Right lobe of liver (tissue), 6 donors: Measurements from ENCODE around the gene CAST. TPM values are rescaled to one million over a fixed set of nuclear protein-coding genes. Genes with fewer than 3 reads are reported as not detected.
A peak's percentile ranks its signal among the peaks of the same experiment; 100 is the strongest.

Experiments used
- ATAC-seq, 4 donors: fragments of 200-7000 bp; cut with Tn5 transposase; one replicate each; pipeline ENCODE4 v1.9.1; 2020; ENCODE audit warnings: mild to moderate bottlenecking in 4 of 4, moderate library complexity in 4 of 4
- DNase-seq, 3 donors: peaks; one replicate each; pipeline ENCODE4 v3.0.0-alpha.2; 2020
- H3K27ac ChIP-seq, 3 donors: fragments of 200-600 bp; one replicate each; pipeline ENCODE4 v1.8.0; 2022
- H3K27me3 ChIP-seq, 2 donors: fragments of 200-600 bp; one replicate each; pipeline ENCODE4 v1.8.0; 2022
- H3K36me3 ChIP-seq, 4 donors: fragments of 200-600 bp; sonication (generic) in 1 of 4; one replicate each; pipeline versions ENCODE4 v1.5.1 to v1.8.0; 2017 to 2022; ENCODE audit warnings: control low read depth in 1 of 4
- H3K4me1 ChIP-seq, 4 donors: fragments of 200-600 bp; sonication (generic) in 1 of 4; one replicate each; pipeline versions ENCODE4 v1.5.1 to v1.8.0; 2017 to 2022; ENCODE audit warnings: control low read depth in 1 of 4
- H3K4me3 ChIP-seq, 3 donors: fragments of 200-600 bp; one replicate each; pipeline ENCODE4 v1.8.0; 2022
- H3K9me3 ChIP-seq, 4 donors: fragments of 200-600 bp; sonication (generic) in 1 of 4; one replicate each; pipeline versions ENCODE4 v1.5.1 to v1.8.0; 2017 to 2022; ENCODE audit warnings: control low read depth in 1 of 4
- CTCF ChIP-seq, 4 donors: fragments of 200-600 bp in 3 of 4; fragments of 450-650 bp in 1 of 4; IDR thresholded peaks; one replicate each; pipeline versions ENCODE4 v1.5.1 to v1.8.0; 2016 to 2022; ENCODE audit warnings: antibody characterized with exemption in 4 of 4, mild to moderate bottlenecking in 2 of 4
- POLR2A ChIP-seq: fragments of 450-650 bp; IDR thresholded peaks from one replicate; pipeline ENCODE4 v1.6.1; 2017; ENCODE audit warnings: antibody characterized with exemption, mild to moderate bottlenecking
- WGBS: methylation state at CpG from one replicate; pipeline ENCODE4 v1.1.6; 2018; ENCODE audit warnings: low coverage, low lambda C conversion rate; ENCODE audit not compliant: insufficient coverage; ENCODE audit errors: missing lambda C conversion rate; 5-methylcytosine and 5-hydroxymethylcytosine counted together
- intact Hi-C, 2 donors: fragments of 100-400 bp; cut with DNase I; formaldehyde crosslinking; loops; one replicate each; pipeline versions ENCODE4 v1.11.2 to v1.14.1; 2022
- total RNA-seq, 6 experiments: library from RNA; depleted of rRNA in 2 of 6; stranded (reverse); fragments of >200 nt in 2 of 6; fragmentation: NEBNext Ultra II Directional in 3 of 6; extraction: Animal tissue kit (Norgen Biotek cat#: 25700) in 3 of 6; gene quantifications; one replicate each; pipeline versions ENCODE4 v1.1.0 to v1.2.4, GENCODE V29; 2016 to 2023
- donor health status: DM: no; HTN: yes; CAD: no.
- donor health status: DM: no; HTN: no; CAD: no.
- donor health status: DM: no; HTN: no; CAD: no.
- donor health status: DM: no; HTN: yes; CAD: no.
- donor health status: DM: no; HTN: yes; CAD: no.

Gene CAST
- total RNA-seq, 6 experiments from 2014 or later = 86.8 to 187 (median 123) TPM

DNA sequence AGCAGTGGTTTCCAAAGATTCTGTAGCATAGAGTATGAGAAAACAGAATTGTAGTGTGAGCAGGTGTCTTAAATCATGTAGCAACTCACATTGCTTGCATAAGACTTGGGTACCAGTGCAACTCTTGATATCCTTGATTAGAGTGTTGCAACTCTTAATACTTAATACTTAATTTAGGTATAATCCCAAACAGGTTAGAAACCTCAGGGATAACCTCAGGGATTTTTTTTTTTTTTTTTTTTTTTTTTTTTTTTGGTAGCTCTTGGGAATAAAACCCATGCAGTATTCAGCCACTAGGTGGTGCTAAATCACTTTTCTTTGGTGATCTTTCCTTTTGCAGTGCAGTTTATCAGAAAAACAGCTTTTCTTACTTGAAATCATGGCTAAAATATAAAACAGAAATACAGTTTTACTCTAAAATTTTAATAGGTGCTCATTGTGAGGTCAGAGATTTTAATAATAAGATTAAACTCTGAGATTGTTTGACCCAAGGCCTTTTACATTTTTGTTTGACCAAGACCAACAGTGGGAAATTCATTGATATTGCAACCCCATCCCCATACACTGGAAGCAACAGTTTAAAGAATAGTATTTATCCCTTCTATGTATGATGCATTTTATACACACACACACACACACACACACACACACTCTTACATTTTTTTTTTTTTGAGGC lies 90.3 kb downstream of the CAST start:
- no peak overlapping the region for H3K27ac ChIP-seq
- no peak overlapping the region for H3K4me3 ChIP-seq
- DNase-seq (no peak), ATAC-seq (peak in 3 of 4 donors; percentile 44 to 64 (median 60))
- TF ChIP-seq CTCF (IDR thresholded peaks at IDR 0.05) (peak; percentile 38 to 75 (median 70)), POLR2A (no peak)
- no peaks in the 10 kb centered on the region for H3K4me1 ChIP-seq
- H3K9me3 ChIP-seq = no peaks in the 10 kb centered on the region
- intact Hi-C loops = no loop called here
- no peaks in the 10 kb centered on the region for H3K27me3 ChIP-seq
- peaks cover 0 to 76% (median 39%) of the 10 kb centered on the region in 4 donors for H3K36me3 ChIP-seq

DNA sequence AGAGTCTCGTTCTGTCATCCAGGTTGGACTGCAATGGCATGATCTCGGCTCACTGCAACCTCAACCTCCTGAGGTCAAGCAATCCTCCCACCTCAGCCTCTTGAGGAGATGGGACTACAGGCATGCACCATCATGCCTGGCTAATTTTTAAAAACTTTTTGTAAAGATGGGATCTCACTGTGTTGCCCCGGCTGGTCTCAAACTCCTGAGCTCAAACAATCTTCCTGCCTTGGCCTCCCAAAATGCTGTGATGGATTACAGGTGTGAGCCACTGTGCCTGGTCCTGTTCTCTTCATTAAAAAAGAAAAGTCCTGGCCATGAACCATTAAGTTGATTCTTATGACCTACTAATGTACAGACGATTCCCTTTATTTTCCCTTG lies 90.8 kb downstream of the CAST start:
- Histone ChIP-seq H3K27me3 (no peaks in the 10 kb centered on the region), H3K9me3 (no peaks in the 10 kb centered on the region), H3K36me3 (peaks cover 0 to 76% (median 39%) of the 10 kb centered on the region in 4 donors), H3K4me1 (no peaks in the 10 kb centered on the region), H3K4me3 (no peak overlapping the region), H3K27ac (no peak overlapping the region)
- no peak for DNase-seq
- no peak for ATAC-seq
- TF ChIP-seq POLR2A (no peak), CTCF (IDR thresholded peaks at IDR 0.05) (no peak)
- WGBS = 89% methylated on average over 4 of the region's 4 CpGs
- intact Hi-C loops = no loop called here

DNA sequence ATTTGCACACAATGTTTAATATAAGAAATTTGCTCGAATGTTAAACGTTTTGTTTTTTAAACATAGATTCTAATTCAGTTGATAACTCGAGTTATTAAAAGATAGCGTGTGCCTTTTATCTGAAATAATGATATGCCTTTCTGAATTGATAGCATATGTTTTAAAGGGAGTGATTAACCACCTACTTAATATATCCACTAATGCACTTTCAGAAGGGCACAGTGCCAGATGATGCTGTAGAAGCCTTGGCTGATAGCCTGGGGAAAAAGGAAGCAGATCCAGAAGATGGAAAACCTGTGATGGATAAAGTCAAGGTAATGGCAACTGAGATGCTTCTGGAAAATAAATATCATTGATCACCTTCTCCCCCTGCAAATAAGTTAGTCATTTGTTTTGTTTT lies 91.7 kb downstream of the CAST start:
- no peaks in the 10 kb centered on the region for H3K27me3 ChIP-seq
- intact Hi-C loops = no loop called here
- no peak overlapping the region for H3K27ac ChIP-seq
- no peaks in the 10 kb centered on the region for H3K9me3 ChIP-seq
- WGBS = 41% methylated on average over 4 of the region's 4 CpGs
- H3K36me3 ChIP-seq = peaks cover 0 to 76% (median 40%) of the 10 kb centered on the region in 4 donors
- ATAC-seq = no peak
- H3K4me3 ChIP-seq = no peak overlapping the region
- DNase-seq = no peak
- H3K4me1 ChIP-seq = no peaks in the 10 kb centered on the region
- TF ChIP-seq CTCF (IDR thresholded peaks at IDR 0.05) (no peak), POLR2A (no peak)

DNA sequence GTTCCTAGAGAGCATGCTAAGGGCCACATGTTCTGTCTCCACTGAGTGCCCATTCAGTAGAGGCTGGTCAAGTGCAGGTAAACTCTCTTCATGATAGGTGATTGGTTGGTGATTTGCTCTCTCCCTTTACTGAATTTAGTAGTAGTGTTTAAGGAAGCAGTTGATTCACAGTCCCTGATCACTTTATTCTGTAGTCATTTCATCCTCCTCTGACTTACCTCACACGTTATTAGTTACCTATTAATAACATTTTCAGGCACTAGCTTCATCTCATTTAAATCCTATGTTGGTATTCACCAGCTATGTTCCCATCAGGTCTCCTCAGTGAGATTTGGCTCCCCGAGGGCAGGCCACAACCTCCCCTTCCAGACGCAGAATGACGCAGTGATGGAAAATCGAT lies 93.7 kb downstream of the CAST start:
- intact Hi-C loops = no loop called here
- ATAC-seq = no peak
- Histone ChIP-seq H3K4me1 (no peaks in the 10 kb centered on the region), H3K36me3 (peaks cover 0 to 62% (median 31%) of the 10 kb centered on the region in 4 donors), H3K9me3 (no peaks in the 10 kb centered on the region), H3K27me3 (no peaks in the 10 kb centered on the region), H3K4me3 (no peak overlapping the region), H3K27ac (no peak overlapping the region)
- DNase-seq = no peak
- WGBS = 92% methylated on average over 5 of the region's 5 CpGs
- TF ChIP-seq CTCF (IDR thresholded peaks at IDR 0.05) = no peak
- TF ChIP-seq POLR2A = no peak
